Hepatocyte (in vitro differentiated cells): ENCODE results near the gene DSN1.

Experiments used
- EZH2 ChIP-seq: fragments of 200-600 bp; sonication (generic); IDR thresholded peaks from 2 replicates; pipeline ENCODE4 v1.6.1; 2016; ENCODE audit warnings: antibody characterized with exemption, mild to moderate bottlenecking, borderline replicate concordance
- EZH2phosphoT487 ChIP-seq: fragments of 200-600 bp; sonication (generic); IDR thresholded peaks from one replicate; pipeline ENCODE4 v1.6.1; 2018; ENCODE audit warnings: antibody characterized with exemption, mild to moderate bottlenecking, low read depth, moderate library complexity; ENCODE audit not compliant: unreplicated experiment, severe bottlenecking
- TF ChIP-seq, protein P1 (sequence below): fragments of 200-600 bp; sonication (generic); IDR thresholded peaks from 2 replicates; pipeline ENCODE4 v1.5.1; 2016; ENCODE audit warnings: antibody characterized with exemption, mild to moderate bottlenecking; ENCODE audit not compliant: poor library complexity

GRCh38 chr20:36717657-36718056 lies 55.9 kb downstream of the DSN1 start:
- TF ChIP-seq, protein P1, sequence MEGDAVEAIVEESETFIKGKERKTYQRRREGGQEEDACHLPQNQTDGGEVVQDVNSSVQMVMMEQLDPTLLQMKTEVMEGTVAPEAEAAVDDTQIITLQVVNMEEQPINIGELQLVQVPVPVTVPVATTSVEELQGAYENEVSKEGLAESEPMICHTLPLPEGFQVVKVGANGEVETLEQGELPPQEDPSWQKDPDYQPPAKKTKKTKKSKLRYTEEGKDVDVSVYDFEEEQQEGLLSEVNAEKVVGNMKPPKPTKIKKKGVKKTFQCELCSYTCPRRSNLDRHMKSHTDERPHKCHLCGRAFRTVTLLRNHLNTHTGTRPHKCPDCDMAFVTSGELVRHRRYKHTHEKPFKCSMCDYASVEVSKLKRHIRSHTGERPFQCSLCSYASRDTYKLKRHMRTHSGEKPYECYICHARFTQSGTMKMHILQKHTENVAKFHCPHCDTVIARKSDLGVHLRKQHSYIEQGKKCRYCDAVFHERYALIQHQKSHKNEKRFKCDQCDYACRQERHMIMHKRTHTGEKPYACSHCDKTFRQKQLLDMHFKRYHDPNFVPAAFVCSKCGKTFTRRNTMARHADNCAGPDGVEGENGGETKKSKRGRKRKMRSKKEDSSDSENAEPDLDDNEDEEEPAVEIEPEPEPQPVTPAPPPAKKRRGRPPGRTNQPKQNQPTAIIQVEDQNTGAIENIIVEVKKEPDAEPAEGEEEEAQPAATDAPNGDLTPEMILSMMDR, result no peak
- TF ChIP-seq EZH2, result no peak
- no peak for TF ChIP-seq EZH2phosphoT487
